WTC11 (cell line): Measurements from ENCODE around the gene ZNF493.

Experiments used
- ATF2 ChIP-seq: sonication (generic); formaldehyde crosslinking; IDR thresholded peaks from 2 replicates; pipeline ENCODE4 v1.8.1; 2022; ENCODE audit warnings: low read depth, missing genetic modification reagents, borderline replicate concordance
- CREB1 ChIP-seq: sonication (generic); formaldehyde crosslinking; IDR thresholded peaks from 2 replicates; pipeline ENCODE4 v1.8.0; 2023; ENCODE audit warnings: mild to moderate bottlenecking, missing genetic modification reagents
- CTCF ChIP-seq: fragments of 200-600 bp; IDR thresholded peaks from 2 replicates; pipeline ENCODE4 v1.8.0; 2022; ENCODE audit warnings: antibody characterized with exemption
- ETV6 ChIP-seq: sonication (generic); formaldehyde crosslinking; IDR thresholded peaks from 2 replicates; pipeline ENCODE4 v1.8.1; 2022; ENCODE audit warnings: mild to moderate bottlenecking, missing genetic modification reagents
- NR2C2 ChIP-seq: sonication (generic); formaldehyde crosslinking; IDR thresholded peaks from 2 replicates; pipeline ENCODE4 v1.8.0; 2022; ENCODE audit warnings: mild to moderate bottlenecking, missing genetic modification reagents
- NR3C1 ChIP-seq: sonication (generic); formaldehyde crosslinking; conservative IDR thresholded peaks from 2 replicates; pipeline ENCODE4 v1.8.1; 2023; ENCODE audit warnings: low read depth, mild to moderate bottlenecking, missing genetic modification reagents
- OVOL2 ChIP-seq: fragments of 250-450 bp; sonication (Bioruptor Pico); IDR thresholded peaks from 2 replicates; pipeline ENCODE4 v1.9.0; 2021; ENCODE audit warnings: mild to moderate bottlenecking, borderline replicate concordance
- TF ChIP-seq, protein P1 (sequence below): sonication (generic); formaldehyde crosslinking; IDR thresholded peaks from 2 replicates; pipeline ENCODE4 v1.8.1; 2022; ENCODE audit warnings: mild to moderate bottlenecking, moderate library complexity, missing genetic modification reagents
- TF ChIP-seq, protein P2 (sequence below): sonication (generic); formaldehyde crosslinking; IDR thresholded peaks from 2 replicates; pipeline ENCODE4 v1.8.1; 2023; ENCODE audit warnings: mild to moderate bottlenecking, missing genetic modification reagents
- TF ChIP-seq, protein P3 (sequence below): sonication (generic); formaldehyde crosslinking; IDR thresholded peaks from 2 replicates; pipeline ENCODE4 v1.8.1; 2023; ENCODE audit warnings: mild to moderate bottlenecking, missing genetic modification reagents, moderate library complexity

GRCh38 chr19:21362291-21362690, 34.6 kb upstream of the ZNF493 start:
- TF ChIP-seq NR2C2 (CRISPR knock-in tag) (no peak), OVOL2 (CRISPR knock-in tag) (no peak), CTCF (no peak), NR3C1 (CRISPR knock-in tag) (no peak), CREB1 (CRISPR knock-in tag) (no peak), ETV6 (CRISPR knock-in tag) (no peak), ATF2 (no peak)
- TF ChIP-seq, protein P1, sequence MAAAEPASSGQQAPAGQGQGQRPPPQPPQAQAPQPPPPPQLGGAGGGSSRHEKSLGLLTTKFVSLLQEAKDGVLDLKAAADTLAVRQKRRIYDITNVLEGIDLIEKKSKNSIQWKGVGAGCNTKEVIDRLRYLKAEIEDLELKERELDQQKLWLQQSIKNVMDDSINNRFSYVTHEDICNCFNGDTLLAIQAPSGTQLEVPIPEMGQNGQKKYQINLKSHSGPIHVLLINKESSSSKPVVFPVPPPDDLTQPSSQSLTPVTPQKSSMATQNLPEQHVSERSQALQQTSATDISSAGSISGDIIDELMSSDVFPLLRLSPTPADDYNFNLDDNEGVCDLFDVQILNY (CRISPR knock-in tag): no peak
- TF ChIP-seq, protein P2, sequence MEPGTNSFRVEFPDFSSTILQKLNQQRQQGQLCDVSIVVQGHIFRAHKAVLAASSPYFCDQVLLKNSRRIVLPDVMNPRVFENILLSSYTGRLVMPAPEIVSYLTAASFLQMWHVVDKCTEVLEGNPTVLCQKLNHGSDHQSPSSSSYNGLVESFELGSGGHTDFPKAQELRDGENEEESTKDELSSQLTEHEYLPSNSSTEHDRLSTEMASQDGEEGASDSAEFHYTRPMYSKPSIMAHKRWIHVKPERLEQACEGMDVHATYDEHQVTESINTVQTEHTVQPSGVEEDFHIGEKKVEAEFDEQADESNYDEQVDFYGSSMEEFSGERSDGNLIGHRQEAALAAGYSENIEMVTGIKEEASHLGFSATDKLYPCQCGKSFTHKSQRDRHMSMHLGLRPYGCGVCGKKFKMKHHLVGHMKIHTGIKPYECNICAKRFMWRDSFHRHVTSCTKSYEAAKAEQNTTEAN (CRISPR knock-in tag): no peak
- TF ChIP-seq, protein P3, sequence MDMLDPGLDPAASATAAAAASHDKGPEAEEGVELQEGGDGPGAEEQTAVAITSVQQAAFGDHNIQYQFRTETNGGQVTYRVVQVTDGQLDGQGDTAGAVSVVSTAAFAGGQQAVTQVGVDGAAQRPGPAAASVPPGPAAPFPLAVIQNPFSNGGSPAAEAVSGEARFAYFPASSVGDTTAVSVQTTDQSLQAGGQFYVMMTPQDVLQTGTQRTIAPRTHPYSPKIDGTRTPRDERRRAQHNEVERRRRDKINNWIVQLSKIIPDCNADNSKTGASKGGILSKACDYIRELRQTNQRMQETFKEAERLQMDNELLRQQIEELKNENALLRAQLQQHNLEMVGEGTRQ (CRISPR knock-in tag): no peak
